Measurements from ENCODE around the gene ENTPD1.
A peak's percentile ranks its signal among the peaks of the same experiment; 100 is the strongest.
"Not testable (repeated sequence)": the region's sequence is repeated elsewhere in the genome, so short reads cannot be mapped to it uniquely, and the experiment has no call there.

ENTPD1 gene

DNA sequence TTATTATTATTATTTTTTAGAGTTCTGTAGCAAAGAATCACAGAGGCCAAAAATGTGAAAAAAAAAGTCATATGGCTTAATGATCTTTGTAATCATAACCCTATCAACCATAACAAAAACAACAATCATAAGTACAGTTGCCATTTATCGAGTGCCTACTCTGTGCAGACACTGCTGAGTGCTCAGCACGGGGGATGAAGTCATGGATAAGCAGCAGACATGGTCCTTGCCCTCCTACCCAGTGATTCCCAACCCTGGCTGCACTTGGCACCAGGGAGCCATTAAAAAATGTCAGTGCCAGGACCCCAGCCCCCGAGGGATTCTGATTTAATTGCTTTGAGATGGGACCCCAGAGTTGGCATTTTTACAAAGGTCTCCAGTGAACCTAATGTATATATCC is 38.2 kb downstream of the ENTPD1 start:
- no peak for DNase-seq (ENCODE audit: low read depth)

DNA sequence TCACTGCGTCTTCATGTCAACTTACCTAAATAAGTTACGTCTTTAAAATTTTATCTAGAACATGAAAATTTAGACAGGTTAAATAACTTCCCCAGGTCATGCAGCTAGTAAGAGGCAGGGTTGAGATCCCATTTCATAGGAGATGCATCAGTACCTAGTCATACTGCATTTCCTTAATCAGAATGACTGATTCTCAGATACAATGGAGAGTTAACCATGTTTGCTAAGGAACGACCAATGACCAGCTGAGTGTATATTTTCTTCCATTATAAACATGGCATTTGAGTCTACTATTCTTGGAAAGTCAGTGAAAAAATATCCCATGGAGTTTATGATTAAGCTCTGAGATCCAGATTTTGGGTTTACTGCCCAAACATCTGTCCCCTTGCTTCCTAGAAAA is 39.6 kb downstream of the ENTPD1 start:
- no peak for DNase-seq (ENCODE audit: low read depth)

GRCh38 chr10:95796504-95796903 is 40.5 kb downstream of the ENTPD1 start:
- DNase-seq (ENCODE audit: low read depth), result no peak

- no peak for DNase-seq (ENCODE audit: low read depth)
These were observed 42.3 kb downstream of the ENTPD1 start for GRCh38 chr10:95798096-95798855.

- DNase-seq (ENCODE audit: low read depth), result not testable (repeated sequence)
These were observed 44.3 kb downstream of the ENTPD1 start for GRCh38 chr10:95800286-95800685.

GRCh38 chr10:95806687-95807380 is 50.9 kb downstream of the ENTPD1 start:
- DNase-seq (ENCODE audit: low read depth), result not testable (repeated sequence)

GRCh38 chr10:95808705-95809308 is 52.8 kb downstream of the ENTPD1 start:
- DNase-seq (ENCODE audit: low read depth), result not testable (repeated sequence)

- no peak for DNase-seq (ENCODE audit: low read depth)
These were observed 53.6 kb downstream of the ENTPD1 start for GRCh38 chr10:95809370-95810197.

GRCh38 chr10:95810198-95810976 is 54.4 kb downstream of the ENTPD1 start:
- DNase-seq (ENCODE audit: low read depth), result no peak

DNA sequence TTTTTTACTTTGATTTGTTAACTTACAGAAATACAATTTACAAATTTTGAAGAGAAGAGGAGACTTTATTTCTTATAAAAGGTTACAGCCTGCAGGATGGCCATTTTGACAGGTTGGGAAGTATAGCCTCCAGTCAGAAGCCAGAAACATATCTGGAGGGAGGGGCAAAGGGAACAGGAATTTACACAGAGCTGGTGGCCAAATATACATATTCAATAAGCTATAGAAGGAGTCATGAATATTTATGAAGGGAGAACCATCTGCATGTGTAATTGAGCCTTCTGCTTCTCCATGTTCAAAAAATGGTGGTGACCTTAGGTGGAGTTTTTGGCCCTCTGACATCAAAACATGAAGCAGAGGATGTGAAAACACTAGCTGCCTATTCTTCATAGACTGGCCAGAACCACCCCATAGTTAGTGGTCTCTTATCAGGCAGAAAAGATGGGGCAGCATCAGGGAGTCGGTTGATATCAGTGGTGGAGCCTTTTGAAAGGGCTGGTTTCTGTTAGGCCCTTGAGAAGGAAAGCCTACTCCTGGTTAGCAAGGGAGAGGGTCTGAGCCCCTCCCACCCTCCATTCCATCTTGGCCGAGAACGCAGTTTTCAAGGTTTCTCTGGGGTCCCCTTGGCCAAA is 57.2 kb downstream of the ENTPD1 start:
- DNase-seq (ENCODE audit: low read depth), result no peak

DNA sequence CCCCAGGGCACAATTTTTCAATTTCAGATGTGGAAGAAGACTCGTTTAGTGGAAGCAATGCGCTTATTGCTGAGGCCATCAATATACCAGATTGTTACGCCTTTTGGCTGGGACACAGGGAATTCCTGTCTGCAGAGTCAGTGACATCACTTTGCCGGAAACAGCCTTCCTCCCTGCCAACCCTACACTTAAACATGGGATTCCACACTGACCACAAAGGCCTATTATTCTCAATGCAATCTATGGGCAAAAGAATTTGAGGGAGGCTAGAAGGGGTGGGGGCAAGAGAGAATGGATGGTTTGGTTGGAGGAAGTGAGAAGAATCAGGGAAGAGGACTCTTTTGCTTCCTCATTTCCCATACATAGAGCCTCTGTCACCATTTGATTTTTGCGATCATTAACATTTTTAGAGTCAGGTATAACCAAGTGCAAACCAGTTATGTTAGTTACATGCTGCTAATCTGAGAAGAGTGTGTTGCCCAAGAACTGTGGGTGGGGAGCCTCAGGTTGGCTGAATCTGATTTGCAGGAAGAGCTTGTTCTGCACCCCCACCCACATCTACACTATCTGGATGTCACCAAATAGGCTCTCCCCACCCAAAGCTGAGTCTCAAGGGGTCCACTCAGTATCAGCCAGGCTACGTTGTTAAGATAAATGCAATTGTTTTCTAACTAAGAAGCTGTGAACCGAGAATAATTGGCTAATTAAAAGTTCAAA is 58.2 kb downstream of the ENTPD1 start:
- no peak for DNase-seq (ENCODE audit: low read depth)

GRCh38 chr10:95815133-95815532 is 59.2 kb downstream of the ENTPD1 start:
- no peak for DNase-seq (ENCODE audit: low read depth)

GRCh38 chr10:95815701-95816240 is 59.8 kb downstream of the ENTPD1 start:
- DNase-seq (ENCODE audit: low read depth), result no peak

- DNase-seq (ENCODE audit: low read depth), result no peak
These were observed 62.0 kb downstream of the ENTPD1 start for GRCh38 chr10:95818010-95818409.

DNA sequence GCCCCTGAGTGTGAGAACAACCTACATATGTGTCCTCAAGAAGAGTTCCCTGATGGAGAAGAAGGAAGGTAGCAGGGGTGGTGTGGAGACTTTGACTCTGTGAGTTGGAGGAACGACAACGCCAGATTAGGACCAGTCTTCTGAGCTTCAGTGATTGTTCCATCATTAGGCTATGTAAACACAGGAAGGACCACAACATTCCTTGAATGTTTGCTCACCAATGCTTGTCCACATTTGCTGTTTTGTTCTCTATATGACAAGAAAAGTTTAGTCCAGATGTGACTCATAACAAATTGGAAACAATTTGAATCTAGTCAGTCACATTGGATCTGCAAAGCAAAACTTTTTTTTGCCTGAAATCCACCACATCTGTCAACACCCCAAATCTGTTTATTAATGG is 62.7 kb downstream of the ENTPD1 start:
- peak; percentile 29 for DNase-seq (ENCODE audit: low read depth)

DNA sequence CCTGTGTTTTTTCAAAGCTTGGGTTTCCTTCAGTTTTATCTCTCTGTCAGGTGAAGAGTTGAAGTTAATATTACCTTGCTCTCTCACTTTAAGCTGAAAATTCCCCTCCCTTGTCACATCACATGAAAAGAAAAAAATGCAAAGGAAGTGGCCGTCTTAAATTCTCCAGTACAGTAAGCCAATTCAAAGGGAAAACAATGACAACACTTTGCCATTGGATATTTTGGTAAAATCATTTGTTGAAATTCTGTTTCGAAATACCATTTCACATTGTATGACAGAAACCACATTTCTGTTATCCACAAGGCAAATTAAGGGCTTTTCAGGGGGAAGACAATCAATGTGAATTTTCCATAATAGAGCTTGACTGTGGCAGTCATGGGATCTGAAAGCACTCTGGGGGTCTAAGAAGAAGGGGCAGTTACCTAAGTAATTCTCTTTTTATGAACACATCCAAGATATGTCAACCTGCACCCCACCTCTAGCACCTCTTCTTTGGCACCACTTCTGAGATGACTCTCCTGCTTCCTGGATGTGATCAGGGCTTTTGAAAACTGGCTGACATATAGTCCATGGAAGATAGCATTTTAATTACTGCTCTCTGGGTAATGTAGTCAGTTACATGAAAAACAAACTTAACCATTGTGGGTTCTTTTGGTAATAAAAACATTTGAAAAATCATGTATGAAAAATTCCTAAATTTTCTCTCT is 63.8 kb downstream of the ENTPD1 start:
- no peak for DNase-seq (ENCODE audit: low read depth)

DNA sequence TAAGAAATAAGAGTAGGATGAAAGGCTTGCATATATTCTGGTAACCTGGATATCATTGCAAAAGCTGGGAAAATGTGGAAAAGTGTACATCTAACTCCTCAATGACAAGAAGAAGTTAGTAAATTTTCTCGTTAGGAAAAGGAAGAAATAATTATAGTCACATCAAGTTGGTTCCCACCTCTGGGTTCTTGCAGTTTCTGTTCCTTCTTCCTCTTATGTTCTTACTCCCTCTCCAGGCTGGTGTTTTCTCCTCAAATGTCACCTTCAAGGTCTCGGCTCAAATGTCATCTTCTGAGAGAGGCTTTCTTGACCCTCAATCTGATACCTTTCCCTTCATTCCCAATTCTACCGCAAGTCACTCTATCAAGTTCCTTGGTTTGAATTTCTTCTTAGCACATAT is 64.4 kb downstream of the ENTPD1 start:
- no peak for DNase-seq (ENCODE audit: low read depth)

DNA sequence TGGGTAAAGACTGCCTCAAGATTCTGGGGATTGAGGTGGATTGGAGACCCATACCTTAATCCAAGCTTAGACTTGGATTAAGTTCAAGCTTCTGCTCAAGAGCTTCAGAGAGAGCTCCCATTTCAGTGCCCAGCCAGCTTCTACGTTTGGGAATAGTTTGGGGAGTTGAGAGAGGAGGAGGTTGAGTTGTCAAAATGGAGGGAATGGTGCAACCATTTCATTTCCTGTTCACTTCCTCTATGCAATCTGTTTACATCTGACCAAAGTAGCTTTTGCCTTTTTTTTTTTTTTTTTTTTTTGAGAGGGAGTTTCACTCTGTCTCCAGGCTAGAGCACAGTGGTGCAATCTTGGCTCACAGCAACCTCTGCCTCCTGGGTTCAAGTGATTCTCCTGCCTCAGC is 65.8 kb downstream of the ENTPD1 start:
- no peak for DNase-seq (ENCODE audit: low read depth)

DNA sequence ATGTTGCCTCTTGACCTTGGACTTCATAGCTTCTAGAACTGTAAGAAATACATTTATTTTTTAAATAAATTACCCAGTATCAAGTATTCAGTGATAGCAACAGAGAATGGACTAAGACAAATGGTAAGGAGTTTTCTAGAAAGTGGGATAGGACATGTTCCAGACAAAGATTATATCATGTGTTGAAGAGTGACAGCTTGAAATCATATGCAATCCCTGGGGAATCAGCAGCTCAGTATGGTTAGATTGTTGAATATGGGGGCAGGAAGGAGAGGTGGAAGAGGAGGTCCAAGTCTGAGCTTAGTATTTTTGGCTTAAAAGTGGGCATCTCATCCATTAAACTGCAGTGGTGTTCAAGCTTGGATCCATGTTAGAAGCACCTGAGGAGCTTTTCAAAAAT is 74.1 kb downstream of the ENTPD1 start:
- DNase-seq (ENCODE audit: low read depth), result no peak

Data from amniotic epithelial cell (primary cell).